Measurements from ENCODE around the gene ADARB1. TPM values are rescaled to one million over a fixed set of nuclear protein-coding genes. Genes with fewer than 3 reads are reported as not detected.
A peak's percentile ranks its signal among the peaks of the same experiment; 100 is the strongest.
"Not testable (repeated sequence)": the region's sequence is repeated elsewhere in the genome, so short reads cannot be mapped to it uniquely, and the experiment has no call there.

ADARB1 gene, protein sequence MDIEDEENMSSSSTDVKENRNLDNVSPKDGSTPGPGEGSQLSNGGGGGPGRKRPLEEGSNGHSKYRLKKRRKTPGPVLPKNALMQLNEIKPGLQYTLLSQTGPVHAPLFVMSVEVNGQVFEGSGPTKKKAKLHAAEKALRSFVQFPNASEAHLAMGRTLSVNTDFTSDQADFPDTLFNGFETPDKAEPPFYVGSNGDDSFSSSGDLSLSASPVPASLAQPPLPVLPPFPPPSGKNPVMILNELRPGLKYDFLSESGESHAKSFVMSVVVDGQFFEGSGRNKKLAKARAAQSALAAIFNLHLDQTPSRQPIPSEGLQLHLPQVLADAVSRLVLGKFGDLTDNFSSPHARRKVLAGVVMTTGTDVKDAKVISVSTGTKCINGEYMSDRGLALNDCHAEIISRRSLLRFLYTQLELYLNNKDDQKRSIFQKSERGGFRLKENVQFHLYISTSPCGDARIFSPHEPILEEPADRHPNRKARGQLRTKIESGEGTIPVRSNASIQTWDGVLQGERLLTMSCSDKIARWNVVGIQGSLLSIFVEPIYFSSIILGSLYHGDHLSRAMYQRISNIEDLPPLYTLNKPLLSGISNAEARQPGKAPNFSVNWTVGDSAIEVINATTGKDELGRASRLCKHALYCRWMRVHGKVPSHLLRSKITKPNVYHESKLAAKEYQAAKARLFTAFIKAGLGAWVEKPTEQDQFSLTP
- 1 to 10 TPM; 1.1 to 8.3 (median 3.8) TPM for polyA plus RNA-seq
- long read RNA-seq, donor 1, partial matches to known transcripts: 0 of 1 reads
- long read RNA-seq, donor 1, other reads (novel, unspliced or antisense): 0 of 1 reads
- long read RNA-seq, donor 2: 0 reads
- long read RNA-seq, donor 3: 0 reads
- long read RNA-seq, donor 4: 0 reads
- long read RNA-seq, donor 5: 0 reads
- long read RNA-seq, donor 6: 0 reads
- long read RNA-seq, donor 7, partial matches to known transcripts: 0 of 1 reads
- long read RNA-seq, donor 7, other reads (novel, unspliced or antisense): 0 of 1 reads
- long read RNA-seq, donor 8: 0 reads
- long read RNA-seq, donor 9: 0 reads
- long read RNA-seq, donor 10, partial matches to known transcripts: 8 of 8 reads
- long read RNA-seq, donor 10, other reads (novel, unspliced or antisense): 0 of 8 reads

DNA sequence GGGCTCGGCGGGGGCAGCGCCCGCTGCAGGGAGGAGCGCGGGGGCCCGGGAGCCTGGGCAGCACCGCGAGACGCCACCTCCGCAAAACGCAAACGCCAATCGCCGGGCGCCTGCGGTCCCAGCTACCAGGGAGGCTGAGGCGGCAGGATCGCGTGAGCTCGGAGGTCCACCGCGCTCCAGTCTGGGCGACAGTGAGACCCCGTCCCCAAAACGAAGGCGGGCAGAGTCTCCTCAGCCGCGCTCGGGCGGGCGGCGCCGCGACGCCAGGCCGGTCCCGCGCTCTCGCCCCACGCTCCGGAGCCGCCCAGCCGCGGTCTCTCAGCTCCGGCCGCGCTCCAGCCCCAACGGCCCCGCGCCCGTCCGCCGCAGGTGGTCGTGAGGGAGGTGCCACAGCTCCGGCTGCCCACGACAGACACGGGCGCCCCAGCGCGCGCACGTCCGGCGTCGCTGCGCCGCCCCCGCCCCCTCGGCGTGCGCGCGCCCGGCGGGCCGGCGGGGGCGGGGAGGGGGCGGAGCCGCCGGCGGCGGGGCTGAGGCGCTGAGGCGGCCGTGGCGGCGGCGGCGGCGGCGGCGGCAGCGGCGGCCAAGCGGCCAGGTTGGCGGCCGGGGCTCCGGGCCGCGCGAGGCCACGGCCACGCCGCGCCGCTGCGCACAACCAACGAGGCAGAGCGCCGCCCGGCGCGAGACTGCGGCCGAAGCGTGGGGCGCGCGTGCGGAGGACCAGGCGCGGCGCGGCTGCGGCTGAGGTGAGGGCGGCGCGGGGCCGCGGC lies at the start of gene ADARB1:
Gene ADARB1, plus strand, starts transcription at position 533 of the 770 bp plus-strand sequence. CDS start 97,077 bp downstream, outside the sequence.
- DNase-seq: peak; percentile 42 to 84
- Histone ChIP-seq H3K4me3 (ENCODE audit: low read depth in 1 of 3, low read length in 3 of 3) (peak within 1 kb of the TSS; percentile 55 to 86 (median 74)), H3K27me3 (ENCODE audit: control insufficient read depth in 3 of 3, insufficient read depth in 3 of 3, low read length in 3 of 3) (peaks cover 0 to 8% (median 0%) of the 10 kb centered on the region in 3 donors), H3K9me3 (ENCODE audit: control insufficient read depth in 2 of 2, insufficient read depth in 1 of 2, low read depth in 1 of 2, low read length in 1 of 2) (no peaks in the 10 kb centered on the region), H3K27ac (ENCODE audit: low read depth in 1 of 3, low read length in 2 of 3) (peak within 1 kb of the TSS; percentile 61 to 88 (median 76)), H3K36me3 (ENCODE audit: control insufficient read depth in 3 of 3, insufficient read depth in 2 of 3, low read depth in 1 of 3, low read length in 3 of 3) (no peaks in the 10 kb centered on the region), H3K4me1 (ENCODE audit: control insufficient read depth in 3 of 3, insufficient read depth in 2 of 3, low read depth in 1 of 3, low read length in 2 of 3) (peaks cover 0 to 2% (median 0%) of the 10 kb centered on the region in 3 donors)
- no peak for FAIRE-seq
- 0 to 1% (median 0%) methylated on average over 59 to 132 of the region's 132 CpGs for WGBS, 3 donors

DNA sequence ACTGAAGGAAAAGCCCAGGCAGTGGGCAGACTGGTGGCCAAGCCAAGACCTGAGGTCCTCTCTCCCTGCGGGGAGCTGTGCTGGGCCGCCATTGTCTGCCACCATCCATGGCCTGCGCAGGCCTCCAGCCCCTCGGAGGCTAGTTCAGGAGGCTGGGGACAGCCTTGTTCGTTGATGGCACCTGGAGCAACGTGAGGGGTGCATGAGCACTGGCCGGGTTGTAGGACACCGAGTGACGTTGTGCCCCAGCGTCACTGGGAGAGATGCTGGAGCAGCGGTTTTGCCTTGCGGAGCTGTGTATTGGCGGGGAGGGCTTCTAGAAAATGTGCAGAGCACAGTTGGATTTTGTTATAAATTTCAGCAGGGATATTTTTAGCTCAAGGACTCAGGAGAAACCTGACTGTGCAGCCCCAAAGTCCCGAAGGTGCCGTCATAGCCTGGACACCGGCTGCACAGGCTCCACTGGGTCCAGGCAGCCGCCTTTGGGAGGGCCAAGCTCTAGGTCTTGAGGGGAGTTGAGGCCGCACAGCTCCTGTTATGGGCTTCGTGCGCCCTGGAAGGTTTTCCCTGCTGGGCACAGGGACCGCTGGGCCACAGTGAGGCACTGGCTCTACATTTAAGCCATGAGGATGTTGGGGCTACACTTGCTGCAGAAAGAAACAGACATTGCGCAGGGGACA lies 48.2 kb upstream of the ADARB1 start:
- FAIRE-seq (no peak), DNase-seq (no peak)
- Histone ChIP-seq H3K27me3 (ENCODE audit: control insufficient read depth in 3 of 3, insufficient read depth in 3 of 3, low read length in 3 of 3) (peaks cover 0 to 5% (median 0%) of the 10 kb centered on the region in 3 donors), H3K4me1 (ENCODE audit: control insufficient read depth in 3 of 3, insufficient read depth in 2 of 3, low read depth in 1 of 3, low read length in 2 of 3) (peaks cover 0 to under 1% (median 0%) of the 10 kb centered on the region in 3 donors), H3K36me3 (ENCODE audit: control insufficient read depth in 3 of 3, insufficient read depth in 2 of 3, low read depth in 1 of 3, low read length in 3 of 3) (no peaks in the 10 kb centered on the region), H3K9me3 (ENCODE audit: control insufficient read depth in 2 of 2, insufficient read depth in 1 of 2, low read depth in 1 of 2, low read length in 1 of 2) (no peaks in the 10 kb centered on the region), H3K27ac (ENCODE audit: low read depth in 1 of 3, low read length in 2 of 3) (no peak overlapping the region), H3K4me3 (ENCODE audit: low read depth in 1 of 3, low read length in 3 of 3) (no peak overlapping the region)
- WGBS, 3 donors: 89 to 94% (median 90%) methylated on average over 22 of the region's 22 CpGs

GRCh38 chr21:45026826-45027225 lies 47.6 kb upstream of the ADARB1 start:
- H3K27ac ChIP-seq (ENCODE audit: low read depth in 1 of 3, low read length in 2 of 3): no peak overlapping the region
- H3K27me3 ChIP-seq (ENCODE audit: control insufficient read depth in 3 of 3, insufficient read depth in 3 of 3, low read length in 3 of 3): peaks cover 0 to 7% (median 0%) of the 10 kb centered on the region in 3 donors
- H3K9me3 ChIP-seq (ENCODE audit: control insufficient read depth in 2 of 2, insufficient read depth in 1 of 2, low read depth in 1 of 2, low read length in 1 of 2): no peaks in the 10 kb centered on the region
- H3K36me3 ChIP-seq (ENCODE audit: control insufficient read depth in 3 of 3, insufficient read depth in 2 of 3, low read depth in 1 of 3, low read length in 3 of 3): no peaks in the 10 kb centered on the region
- FAIRE-seq: no peak
- H3K4me1 ChIP-seq (ENCODE audit: control insufficient read depth in 3 of 3, insufficient read depth in 2 of 3, low read depth in 1 of 3, low read length in 2 of 3): peaks cover 0 to 4% (median 0%) of the 10 kb centered on the region in 3 donors
- H3K4me3 ChIP-seq (ENCODE audit: low read depth in 1 of 3, low read length in 3 of 3): no peak overlapping the region
- WGBS, 3 donors: 77 to 86% (median 84%) methylated on average over 12 of the region's 12 CpGs
- DNase-seq: no peak

DNA sequence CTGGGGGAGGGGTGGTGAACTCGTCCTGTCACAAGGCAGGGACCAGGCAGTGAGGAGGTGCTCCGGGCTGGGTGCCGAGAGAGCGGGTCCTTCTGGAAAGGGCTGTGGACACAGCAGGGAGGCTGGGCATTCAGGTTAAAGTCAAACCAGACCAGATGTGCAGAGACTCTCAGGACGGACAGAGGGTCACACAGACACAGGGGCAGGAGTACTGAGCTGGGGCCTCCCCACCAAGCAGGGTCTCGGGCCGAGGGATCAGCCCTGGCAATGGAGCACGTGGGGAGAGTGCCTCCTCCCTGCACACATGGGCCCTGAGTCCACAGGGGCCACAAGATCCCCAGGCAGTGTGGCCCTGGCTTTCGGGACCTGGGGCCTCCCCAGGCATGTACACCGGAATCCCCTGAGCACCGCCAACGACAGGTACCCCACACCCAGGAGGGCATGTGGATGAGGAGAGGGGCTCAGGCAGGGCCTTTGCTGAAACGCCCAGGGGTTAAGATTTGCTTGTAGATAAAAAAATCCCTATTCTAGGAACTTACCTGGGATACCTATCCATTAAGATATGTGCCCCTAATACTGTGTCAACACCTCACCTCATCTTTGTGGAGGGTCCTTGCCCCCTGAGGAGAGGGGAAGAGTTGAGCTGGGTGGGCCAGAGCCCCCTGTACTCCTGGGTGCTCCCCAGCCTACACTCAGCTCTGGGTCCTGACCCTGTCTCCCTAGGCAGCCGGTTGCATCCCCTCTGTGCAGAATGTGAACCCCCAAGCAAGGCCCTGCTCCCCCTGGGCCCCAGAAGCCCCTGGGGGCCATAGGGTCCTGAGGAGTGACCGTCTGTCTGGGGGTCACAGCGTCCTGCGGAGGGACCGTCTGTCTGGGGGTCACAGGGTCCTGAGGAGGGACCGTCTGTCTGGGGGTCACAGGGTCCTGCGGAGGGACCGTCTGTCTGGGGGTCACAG lies 46.9 kb upstream of the ADARB1 start:
- Histone ChIP-seq H3K27ac (ENCODE audit: low read depth in 1 of 3, low read length in 2 of 3) (no peak overlapping the region), H3K4me1 (ENCODE audit: control insufficient read depth in 3 of 3, insufficient read depth in 2 of 3, low read depth in 1 of 3, low read length in 2 of 3) (peaks cover 0 to 4% (median 0%) of the 10 kb centered on the region in 3 donors), H3K27me3 (ENCODE audit: control insufficient read depth in 3 of 3, insufficient read depth in 3 of 3, low read length in 3 of 3) (peaks cover 0 to 7% (median 0%) of the 10 kb centered on the region in 3 donors), H3K9me3 (ENCODE audit: control insufficient read depth in 2 of 2, insufficient read depth in 1 of 2, low read depth in 1 of 2, low read length in 1 of 2) (no peaks in the 10 kb centered on the region), H3K36me3 (ENCODE audit: control insufficient read depth in 3 of 3, insufficient read depth in 2 of 3, low read depth in 1 of 3, low read length in 3 of 3) (no peaks in the 10 kb centered on the region), H3K4me3 (ENCODE audit: low read depth in 1 of 3, low read length in 3 of 3) (no peak overlapping the region)
- no peak for DNase-seq
- no peak for FAIRE-seq
- 80 to 85% (median 82%) methylated on average over 21 of the region's 21 CpGs for WGBS, 3 donors

- H3K36me3 ChIP-seq (ENCODE audit: control insufficient read depth in 3 of 3, insufficient read depth in 2 of 3, low read depth in 1 of 3, low read length in 3 of 3); H3K9me3 ChIP-seq (ENCODE audit: control insufficient read depth in 2 of 2, insufficient read depth in 1 of 2, low read depth in 1 of 2, low read length in 1 of 2); H3K27me3 ChIP-seq (ENCODE audit: control insufficient read depth in 3 of 3, insufficient read depth in 3 of 3, low read length in 3 of 3); FAIRE-seq; H3K27ac ChIP-seq (ENCODE audit: low read depth in 1 of 3, low read length in 2 of 3); DNase-seq; H3K4me3 ChIP-seq (ENCODE audit: low read depth in 1 of 3, low read length in 3 of 3); H3K4me1 ChIP-seq (ENCODE audit: control insufficient read depth in 3 of 3, insufficient read depth in 2 of 3, low read depth in 1 of 3, low read length in 2 of 3): not testable (repeated sequence)
- WGBS, 3 donors: 77 to 95% (median 91%) methylated on average over 8 to 12 of the region's 12 CpGs
Measured at GRCh38 chr21:45028645-45029044, 45.7 kb upstream of the ADARB1 start.

DNA sequence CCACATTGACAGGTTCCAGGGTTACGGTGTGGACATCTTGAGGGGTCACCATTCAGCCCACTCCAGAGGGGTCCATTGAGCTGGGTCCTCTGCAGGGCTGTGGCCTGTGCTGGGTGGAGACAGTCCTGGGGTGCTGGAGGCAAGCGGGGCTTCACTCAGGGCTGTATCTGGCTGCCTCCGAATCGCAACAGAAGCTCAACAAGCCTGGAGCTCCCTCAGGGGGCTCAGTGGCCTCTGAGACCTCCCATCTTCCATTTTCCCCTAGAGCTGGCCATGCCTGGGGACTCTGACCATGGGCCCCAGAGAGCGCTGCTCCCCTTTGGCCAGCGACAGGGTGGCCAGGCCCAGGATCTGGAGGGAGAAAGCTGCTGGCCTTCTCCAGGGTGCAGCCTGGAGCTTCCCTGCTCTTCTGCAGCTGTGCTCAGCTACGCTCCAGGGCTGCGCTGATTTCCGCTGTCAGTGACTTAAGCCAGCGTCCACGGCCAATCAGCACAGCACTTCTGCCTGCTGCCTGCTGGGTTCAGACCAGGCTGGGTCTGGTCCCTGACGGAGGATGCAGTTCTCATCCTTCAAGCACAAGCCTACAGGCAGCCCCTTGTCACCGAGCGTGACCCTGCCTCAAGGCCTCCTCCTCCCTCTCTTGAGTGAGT lies 45.0 kb upstream of the ADARB1 start:
- H3K4me1 ChIP-seq (ENCODE audit: control insufficient read depth in 3 of 3, insufficient read depth in 2 of 3, low read depth in 1 of 3, low read length in 2 of 3): peaks cover 0 to 8% (median 4%) of the 10 kb centered on the region in 3 donors
- H3K27ac ChIP-seq (ENCODE audit: low read depth in 1 of 3, low read length in 2 of 3): no peak overlapping the region
- 68 to 75% (median 69%) methylated on average over 13 to 14 of the region's 14 CpGs for WGBS, 3 donors

More for the DNA sequence above, 45.0 kb upstream of the ADARB1 start:
- H3K27me3 ChIP-seq (ENCODE audit: control insufficient read depth in 3 of 3, insufficient read depth in 3 of 3, low read length in 3 of 3): peaks cover 0 to 7% (median 0%) of the 10 kb centered on the region in 3 donors
- no peak overlapping the region for H3K4me3 ChIP-seq (ENCODE audit: low read depth in 1 of 3, low read length in 3 of 3)
- DNase-seq (no peak), FAIRE-seq (no peak)
- no peaks in the 10 kb centered on the region for H3K36me3 ChIP-seq (ENCODE audit: control insufficient read depth in 3 of 3, insufficient read depth in 2 of 3, low read depth in 1 of 3, low read length in 3 of 3)
- H3K9me3 ChIP-seq (ENCODE audit: control insufficient read depth in 2 of 2, insufficient read depth in 1 of 2, low read depth in 1 of 2, low read length in 1 of 2): no peaks in the 10 kb centered on the region
